HepG2 (cell line): ENCODE results near the gene CD58. TPM values are rescaled to one million over a fixed set of nuclear protein-coding genes. Genes with fewer than 3 reads are reported as not detected.

Experiments used
- ATAC-seq: fragments of 200-7000 bp; cut with Tn5 transposase; 3 replicates; pipeline ENCODE4 v1.9.1; 2020; ENCODE audit warnings: mild to moderate bottlenecking, moderate library complexity
- BruUV-seq: library from RNA; stranded (reverse); fragments of 400-500 nt; replicated peaks from 2 replicates; lab custom pipeline; 2021; lab: Mats Ljungman, UMichigan
- CTCF ChIA-PET: fragments of 300-600 bp; formaldehyde crosslinking; extraction: SDS; loops from one replicate; lab custom pipeline; 2021; ENCODE audit warnings: low total read pairs, inconsistent platforms, low intra/inter-chr PET ratio; lab: Yijun Ruan, JAX
- POLR2A ChIA-PET: fragments of 350-600 bp; sonication (Branson Sonifier 250); formaldehyde crosslinking; loops from one replicate; lab custom pipeline; 2020; ENCODE audit warnings: antibody characterized with exemption, inconsistent platforms; lab: Yijun Ruan, JAX
- DNase-seq: peaks from one replicate; pipeline ENCODE4 v3.0.0-alpha.2; 2015; ENCODE audit warnings: low spot score
- FAIRE-seq: peaks from 3 replicates; lab custom pipeline; 2011; peaks lifted over from hg19 to GRCh38; lab: Jason Lieb, UNC
- H2AFZ ChIP-seq: one replicate; pipeline ENCODE4 v1.6.1; 2011; ENCODE audit warnings: low read length, inconsistent platforms
- H3K27ac ChIP-seq: fragments of 300-600 bp; 3 replicates; pipeline ENCODE4 v1.8.0; 2011; ENCODE audit warnings: mixed run types, mild to moderate bottlenecking, mixed read lengths, low read length, inconsistent platforms; ENCODE audit not compliant: insufficient read depth; ENCODE audit errors: extremely low read length
- H3K27me3 ChIP-seq, 2 experiments: fragments of 200-600 bp in 1 of 2; 2 replicates in 1 of 2; 3 replicates in 1 of 2; pipeline versions ENCODE4 v1.6.0 to v1.8.0; 2011; ENCODE audit warnings: low read length in 2 of 2, mild to moderate bottlenecking in 2 of 2, moderate library complexity in 2 of 2, inconsistent platforms in 1 of 2; ENCODE audit not compliant: insufficient read depth in 2 of 2, control insufficient read depth in 1 of 2
- H3K36me3 ChIP-seq, 2 experiments: fragments of 200-600 bp in 1 of 2; replicated peaks in 1 of 2; 2 replicates in 1 of 2; 3 replicates in 1 of 2; pipeline versions ENCODE4 v1.5.1 to v1.8.0; 2011; ENCODE audit warnings: low read length in 2 of 2, inconsistent platforms in 1 of 2; ENCODE audit not compliant: insufficient read depth in 2 of 2, control insufficient read depth in 1 of 2
- H3K4me1 ChIP-seq: 2 replicates; pipeline ENCODE4 v1.5.1; 2012; ENCODE audit warnings: low read length, inconsistent platforms; ENCODE audit not compliant: insufficient read depth
- H3K4me2 ChIP-seq: 2 replicates; pipeline ENCODE4 v1.6.0; 2011; ENCODE audit warnings: low read depth, low read length, inconsistent platforms
- H3K4me3 ChIP-seq, 3 experiments: fragments of 200-600 bp in 1 of 3; sonication (generic), shearing (Covaris generic) in 1 of 3; replicated peaks in 1 of 3; 2 replicates each; pipeline ENCODE4 v1.5.1; 2011 to 2016; ENCODE audit warnings: low read length in 3 of 3, inconsistent platforms in 2 of 3, low read depth in 2 of 3, mild to moderate bottlenecking in 2 of 3, control low read depth in 1 of 3, mixed read lengths in 1 of 3; ENCODE audit not compliant: insufficient read depth in 1 of 3
- H3K79me2 ChIP-seq: one replicate; pipeline ENCODE4 v1.6.1; 2011; ENCODE audit warnings: low read length, inconsistent platforms; ENCODE audit not compliant: insufficient read depth
- H3K9ac ChIP-seq: 2 replicates; pipeline ENCODE4 v1.6.0; 2011; ENCODE audit warnings: mild to moderate bottlenecking, low read depth, low read length, inconsistent platforms; ENCODE audit not compliant: insufficient read depth
- H3K9me3 ChIP-seq: 2 replicates; pipeline ENCODE4 v1.5.1; 2012; ENCODE audit warnings: mild to moderate bottlenecking, low read length
- H4K20me1 ChIP-seq: 2 replicates; pipeline ENCODE4 v1.6.0; 2011; ENCODE audit warnings: inconsistent platforms, mild to moderate bottlenecking, low read length, moderate library complexity; ENCODE audit not compliant: insufficient read depth
- CHD2 ChIP-seq: IDR thresholded peaks from 2 replicates; pipeline ENCODE4 v1.6.1; 2011; ENCODE audit warnings: low read depth, low read length, improper control_type of control experiment
- GLI4 ChIP-seq: sonication (generic); formaldehyde crosslinking; IDR thresholded peaks from 2 replicates; pipeline ENCODE4 v1.5.1; 2020; ENCODE audit warnings: missing genetic modification reagents, mild to moderate bottlenecking, moderate library complexity, borderline replicate concordance
- HNRNPLL ChIP-seq: fragments of 200-400 bp; formaldehyde crosslinking; IDR thresholded peaks from 2 replicates; pipeline ENCODE4 v1.6.1; 2017; ENCODE audit warnings: mild to moderate bottlenecking, low read depth, low read length; ENCODE audit not compliant: poor library complexity, severe bottlenecking
- MTA1 ChIP-seq: sonication (generic); formaldehyde crosslinking; IDR thresholded peaks from 2 replicates; pipeline ENCODE4 v1.4.0; 2020; ENCODE audit warnings: missing genetic modification reagents, mild to moderate bottlenecking, borderline replicate concordance
- SP1 ChIP-seq, 2 experiments: fragments of 450-650 bp in 1 of 2; sonication (generic) in 1 of 2; formaldehyde crosslinking in 1 of 2; IDR thresholded peaks; 2 replicates each; pipeline versions ENCODE4 v1.4.0 to v1.6.1; 2016 to 2020; ENCODE audit warnings: missing genetic modification reagents in 1 of 2
- SP5 ChIP-seq: IDR thresholded peaks from 2 replicates; pipeline ENCODE4 v1.6.1; 2016; ENCODE audit warnings: low read depth, borderline replicate concordance
- ZBTB38 ChIP-seq: sonication (generic); formaldehyde crosslinking; IDR thresholded peaks from 2 replicates; pipeline ENCODE4 v1.5.1; 2020; ENCODE audit warnings: mild to moderate bottlenecking, missing genetic modification reagents
- ZFP36L1 ChIP-seq: sonication (generic); formaldehyde crosslinking; IDR thresholded peaks from 2 replicates; pipeline ENCODE4 v1.8.0; 2022; ENCODE audit warnings: mild to moderate bottlenecking, missing genetic modification reagents, moderate library complexity
- ZNF33A ChIP-seq: sonication (generic); formaldehyde crosslinking; IDR thresholded peaks from 2 replicates; pipeline ENCODE4 v1.5.1; 2020; ENCODE audit warnings: missing genetic modification reagents, mild to moderate bottlenecking, moderate library complexity, borderline replicate concordance
- ZNF782 ChIP-seq: sonication (generic); formaldehyde crosslinking; IDR thresholded peaks from 2 replicates; pipeline ENCODE4 v1.4.0; 2020; ENCODE audit warnings: missing genetic modification reagents, mild to moderate bottlenecking, borderline replicate concordance
- WGBS: methylation state at CpG from one replicate; pipeline ENCODE4 v1.1.6; 2017; ENCODE audit warnings: low lambda C conversion rate; 5-methylcytosine and 5-hydroxymethylcytosine counted together
- in situ Hi-C: cut with HindIII; loops from 2 replicates; pipeline ENCODE4 v1.10.0; 2017; ENCODE audit warnings: low pct_unique_long_range_greater_than_20kb; ENCODE audit not compliant: extremely low pct_ligation_motif_present
- intact Hi-C: fragments of 100-400 bp; cut with micrococcal nuclease; formaldehyde crosslinking; loops from one replicate; pipeline ENCODE4 v1.10.0; 2022; ENCODE audit not compliant: unreplicated experiment
- polyA plus RNA-seq, 8 experiments: library from polyadenylated mRNA; depleted of rRNA in 3 of 8; stranded (reverse) in 7 of 8; unstranded in 1 of 8; fragments of >200 nt; fragmentation: Illumina TruSeq in 4 of 8; extraction: Trizol in 4 of 8; gene quantifications; 2 replicates each; pipeline versions ENCODE4 v1.2.1 to v1.2.3, GENCODE V29; 2011 to 2016; ENCODE audit warnings: low read depth in 4 of 8, missing spikeins in 1 of 8, mixed read lengths in 1 of 8; ENCODE audit not compliant: insufficient read depth in 1 of 8
- total RNA-seq, 5 experiments: library from RNA; depleted of rRNA; stranded (reverse); fragments of >200 nt; fragmentation: Illumina TruSeq; extraction: Trizol; gene quantifications; 2 replicates each; pipeline ENCODE4 v1.2.3, GENCODE V29; 2016; ENCODE audit warnings: low read depth in 1 of 5
- TF ChIP-seq, protein P1 (sequence below): sonication (generic); formaldehyde crosslinking; IDR thresholded peaks from 2 replicates; pipeline ENCODE4 v1.8.0; 2023; ENCODE audit warnings: mild to moderate bottlenecking, missing genetic modification reagents

Gene CD58
- total and polyA plus RNA-seq, 2 of the 13 experiments (the other 11 are each of a cell fraction or from before 2014, with no cell fraction given) = 9.4 to 13.5 TPM

DNA sequence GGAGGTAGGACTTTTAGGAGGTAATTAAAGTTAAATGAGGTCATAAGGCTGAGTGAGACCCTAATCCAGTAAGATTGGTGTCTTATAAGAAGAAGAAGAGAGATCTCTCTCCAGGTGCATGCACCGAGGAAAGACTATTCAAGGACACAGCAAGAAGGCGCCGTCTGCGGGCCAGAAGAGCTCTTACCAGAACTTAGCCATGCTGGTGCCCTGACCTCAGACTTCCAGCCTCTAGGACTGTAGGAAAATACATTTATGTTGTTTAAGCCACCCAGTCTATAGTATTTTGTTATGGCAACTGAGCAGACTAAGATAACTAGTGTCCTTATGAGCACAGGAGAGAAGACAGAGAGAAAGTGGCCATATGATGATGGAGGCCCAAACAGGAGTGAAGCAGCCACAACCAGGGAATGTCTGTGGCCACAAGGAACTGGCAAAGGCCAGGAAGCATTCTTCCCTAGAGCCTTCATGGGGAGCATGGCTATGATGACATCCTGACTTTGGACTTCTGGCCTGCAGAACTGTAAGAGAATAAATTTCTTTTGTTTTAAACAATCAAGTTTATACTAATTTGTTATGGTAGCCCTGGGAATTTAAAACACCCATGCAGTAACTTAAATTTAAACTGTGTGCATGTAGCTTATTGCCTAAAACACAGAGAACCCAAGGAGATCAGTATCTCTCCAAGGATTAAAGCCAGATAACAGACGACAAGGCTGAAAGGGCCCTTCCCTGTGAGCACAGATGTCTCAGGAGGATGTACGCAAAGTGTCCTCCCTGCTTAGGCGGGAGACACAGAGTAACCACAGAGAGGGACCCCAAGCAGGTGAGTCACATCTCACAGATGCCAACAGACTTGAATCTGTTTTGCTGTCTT lies 9.9 kb upstream of the CD58 start:
- H4K20me1 ChIP-seq = no peaks in the 10 kb centered on the region
- H3K4me1 ChIP-seq = no peaks in the 10 kb centered on the region
- no TSS peak for BruUV-seq
- in situ Hi-C loops (loop anchor here (10.0 kb wide), 1 partner anchor 474 kb away; no protein-coding TSS in a partner anchor), intact Hi-C loops (no loop called here)
- DNase-seq = no peak
- H3K36me3 ChIP-seq = no peaks in the 10 kb centered on the region
- no peaks in the 10 kb centered on the region for H3K9me3 ChIP-seq
- H3K9ac ChIP-seq = no peak overlapping the region
- CTCF ChIA-PET = no interaction called here
- no peak overlapping the region for H2AFZ ChIP-seq
- POLR2A ChIA-PET = no interaction called here
- H3K27ac ChIP-seq = no peak overlapping the region
- H3K79me2 ChIP-seq = no peaks in the 10 kb centered on the region
- H3K27me3 ChIP-seq = no peaks in the 10 kb centered on the region; a peak in 2 of 5 replicates
- TF ChIP-seq MTA1 (no peak), ZNF782 (CRISPR knock-in tag) (no peak), GLI4 (CRISPR knock-in tag) (no peak), SP1 (IDR thresholded peaks at IDR 0.05) (no peak), SP1 (CRISPR knock-in tag; IDR thresholded peaks at IDR 0.05) (no peak), ZNF33A (CRISPR knock-in tag) (no peak), SP5 (CRISPR knock-in tag) (no peak), HNRNPLL (no peak), ZFP36L1 (CRISPR knock-in tag) (no peak), CHD2 (no peak), ZBTB38 (CRISPR knock-in tag) (no peak)
- TF ChIP-seq, protein P1, sequence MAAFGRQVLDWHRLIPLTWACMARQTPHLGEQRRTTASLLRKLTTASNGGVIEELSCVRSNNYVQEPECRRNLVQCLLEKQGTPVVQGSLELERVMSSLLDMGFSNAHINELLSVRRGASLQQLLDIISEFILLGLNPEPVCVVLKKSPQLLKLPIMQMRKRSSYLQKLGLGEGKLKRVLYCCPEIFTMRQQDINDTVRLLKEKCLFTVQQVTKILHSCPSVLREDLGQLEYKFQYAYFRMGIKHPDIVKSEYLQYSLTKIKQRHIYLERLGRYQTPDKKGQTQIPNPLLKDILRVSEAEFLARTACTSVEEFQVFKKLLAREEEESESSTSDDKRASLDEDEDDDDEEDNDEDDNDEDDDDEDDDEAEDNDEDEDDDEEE (CRISPR knock-in tag) = no peak
- no peak for FAIRE-seq
- WGBS = 61% methylated on average over 7 of the region's 7 CpGs
- no peak overlapping the region for H3K4me2 ChIP-seq
- no peak for ATAC-seq
- no peak overlapping the region for H3K4me3 ChIP-seq
